GM21447 (cell line): ENCODE results near the gene KCNQ1.

ENCODE experiments used
- ATAC-seq: cut with Tn5 transposase; IDR thresholded peaks from one replicate; pipeline ENCODE4 v1.9.1; 2021; ENCODE audit not compliant: unreplicated experiment

The KCNQ1 gene

GRCh38 chr11:2869134-2869526 lies 424.3 kb downstream of the KCNQ1 start:
- ATAC-seq, result no peak

- ATAC-seq, result no peak
These were observed 425.0 kb downstream of the KCNQ1 start for GRCh38 chr11:2869561-2870427.

- no peak for ATAC-seq
These were observed 425.7 kb downstream of the KCNQ1 start for GRCh38 chr11:2870460-2870859.

- ATAC-seq, result no peak
These were observed 426.3 kb downstream of the KCNQ1 start for GRCh38 chr11:2870969-2871680.

- ATAC-seq, result no peak
These were observed 430.2 kb downstream of the KCNQ1 start for GRCh38 chr11:2874963-2875362.

- no peak for ATAC-seq
These were observed 432.7 kb downstream of the KCNQ1 start for GRCh38 chr11:2877474-2877873.

GRCh38 chr11:2878782-2879181 lies 434.0 kb downstream of the KCNQ1 start:
- ATAC-seq, result no peak

GRCh38 chr11:2880646-2881045 lies 435.8 kb downstream of the KCNQ1 start:
- ATAC-seq, result no peak

- no peak for ATAC-seq
These were observed 436.5 kb downstream of the KCNQ1 start for GRCh38 chr11:2881076-2881980.

GRCh38 chr11:2881981-2882375 lies 437.2 kb downstream of the KCNQ1 start:
- no peak for ATAC-seq

- ATAC-seq, result no peak
These were observed 437.7 kb downstream of the KCNQ1 start for GRCh38 chr11:2882396-2883110.

- no peak for ATAC-seq
These were observed 438.8 kb downstream of the KCNQ1 start for GRCh38 chr11:2883640-2883978.

GRCh38 chr11:2883979-2884815 lies 439.4 kb downstream of the KCNQ1 start:
- ATAC-seq, result no peak

GRCh38 chr11:2885017-2885677 lies 440.3 kb downstream of the KCNQ1 start:
- ATAC-seq, result no peak

GRCh38 chr11:2885678-2886081 lies 440.9 kb downstream of the KCNQ1 start, which contains the start of gene CDKN1C:
Gene CDKN1C, minus strand, starts transcription at chr11:2885775. Its CDS starts 319 bp downstream, at chr11:2885456.
- ATAC-seq, result peak; percentile 74

- peak; percentile 9 for ATAC-seq
These were observed 441.5 kb downstream of the KCNQ1 start for GRCh38 chr11:2886191-2886894.

GRCh38 chr11:2886936-2887335 lies 442.1 kb downstream of the KCNQ1 start:
- no peak for ATAC-seq

- ATAC-seq, result no peak
These were observed 442.8 kb downstream of the KCNQ1 start for GRCh38 chr11:2887515-2888195.
